ENCODE measurements around the gene PCSK5. TPM values are rescaled to one million over a fixed set of nuclear protein-coding genes. Genes with fewer than 3 reads are reported as not detected.

The PCSK5 gene
- total and polyA plus RNA-seq, 2 donors (not counting 3 experiments of a cell fraction or from before 2014, with no cell fraction given), result 2.6 to 4.8 TPM

GRCh38 chr9:76351006-76351405, 460.5 kb downstream of the PCSK5 start:
- ChIA-PET CTCF (interaction anchor here (0.7 to 0.9 kb wide), 2 partner anchors 35 to 43 kb away, joined by 3 to 4 read pairs; partner anchors contain the start of gene RFK), POLR2A (no interaction called here)
- Histone ChIP-seq H3K4me1 (ENCODE audit: control insufficient read depth, extremely low read depth, insufficient read depth, low read length) (no peaks in the 10 kb centered on the region), H4K20me1 (replicated peaks; ENCODE audit: control insufficient read depth, extremely low read depth, insufficient read depth, low read length) (no peaks in the 10 kb centered on the region), H3K4me3 (replicated peaks in 1 of 3; ENCODE audit: insufficient read depth in 1 of 3, low read depth in 1 of 3, low read length in 3 of 3) (no peak overlapping the region), H3K4me2 (ENCODE audit: insufficient read depth, low read length) (no peak overlapping the region), H3K36me3 (ENCODE audit: control insufficient read depth in 2 of 2, extremely low read depth in 1 of 2, insufficient read depth in 2 of 2, low read length in 2 of 2) (no peaks in the 10 kb centered on the region), H3K9me3 (replicated peaks; ENCODE audit: control insufficient read depth, insufficient read depth, low read length) (no peaks in the 10 kb centered on the region), H3K27me3 (ENCODE audit: control insufficient read depth in 2 of 2, insufficient read depth in 2 of 2, low read length in 2 of 2) (peaks cover 0 to 2% of the 10 kb centered on the region in 2 experiments), H3K9me1 (replicated peaks; ENCODE audit: control insufficient read depth, extremely low read depth, insufficient read depth, low read length) (no peaks in the 10 kb centered on the region), H3K79me2 (ENCODE audit: control insufficient read depth, insufficient read depth, low read length) (no peaks in the 10 kb centered on the region), H3K27ac (ENCODE audit: insufficient read depth, low read depth, low read length) (no peak overlapping the region), H2AFZ (ENCODE audit: low read depth, low read length) (no peak overlapping the region), H3K9ac (replicated peaks; ENCODE audit: extremely low read depth, insufficient read depth, low read length) (no peak overlapping the region)
- FAIRE-seq (no peak), DNase-seq (ENCODE audit: low read depth, low spot score) (no peak)
- dilution Hi-C loops (cut with MboI; ENCODE audit: extremely low pct_ligation_motif_present, low sequenced_read_pairs), result no loop called here
- no TSS peak for BruUV-seq (replicated peaks)
- TF ChIP-seq JUN (IDR thresholded peaks at IDR 0.05; ENCODE audit: borderline replicate concordance, insufficient read depth, insufficient read length, low read depth) (no peak), FOS (IDR thresholded peaks at IDR 0.05; ENCODE audit: borderline replicate concordance, insufficient read depth, low read length) (no peak), POLR2A (IDR thresholded peaks at IDR 0.05; ENCODE audit: low read depth, low read length) (no peak), CTCF (IDR thresholded peaks at IDR 0.05; ENCODE audit: extremely low read depth in 1 of 2, insufficient read depth in 1 of 2, low read depth in 1 of 2, low read length in 2 of 2) (no peak), MAX (IDR thresholded peaks at IDR 0.05; ENCODE audit: insufficient read depth, insufficient read length) (no peak), POLR2AphosphoS5 (IDR thresholded peaks at IDR 0.05; ENCODE audit: insufficient read depth, low read depth, low read length) (no peak), EZH2 (IDR thresholded peaks at IDR 0.05; ENCODE audit: borderline replicate concordance, low read depth, low read length, severe bottlenecking) (no peak), MYC (IDR thresholded peaks at IDR 0.05; ENCODE audit: low read depth, low read length) (no peak), GATA2 (IDR thresholded peaks at IDR 0.05; ENCODE audit: insufficient read depth, insufficient read length, low read depth, low read length) (no peak)
- intact Hi-C loops (cut with micrococcal nuclease), result no loop called here
